SU-DHL-6 (cell line): ENCODE measurements around the gene GRM6.

Source experiments
- CTCF ChIP-seq: fragments of 200-600 bp; sonication (generic); IDR thresholded peaks from one replicate; pipeline ENCODE4 v1.5.1; 2017; ENCODE audit warnings: antibody characterized with exemption, mild to moderate bottlenecking, low read length, moderate library complexity; ENCODE audit not compliant: insufficient read depth, poor library complexity, severe bottlenecking
- EZH2phosphoT487 ChIP-seq: fragments of 200-600 bp; sonication (generic), shearing (Covaris generic); conservative IDR thresholded peaks from 2 replicates; pipeline ENCODE4 v1.6.1; 2018; ENCODE audit warnings: mild to moderate bottlenecking, antibody characterized with exemption, low read length, moderate library complexity, mixed read lengths

DNA sequence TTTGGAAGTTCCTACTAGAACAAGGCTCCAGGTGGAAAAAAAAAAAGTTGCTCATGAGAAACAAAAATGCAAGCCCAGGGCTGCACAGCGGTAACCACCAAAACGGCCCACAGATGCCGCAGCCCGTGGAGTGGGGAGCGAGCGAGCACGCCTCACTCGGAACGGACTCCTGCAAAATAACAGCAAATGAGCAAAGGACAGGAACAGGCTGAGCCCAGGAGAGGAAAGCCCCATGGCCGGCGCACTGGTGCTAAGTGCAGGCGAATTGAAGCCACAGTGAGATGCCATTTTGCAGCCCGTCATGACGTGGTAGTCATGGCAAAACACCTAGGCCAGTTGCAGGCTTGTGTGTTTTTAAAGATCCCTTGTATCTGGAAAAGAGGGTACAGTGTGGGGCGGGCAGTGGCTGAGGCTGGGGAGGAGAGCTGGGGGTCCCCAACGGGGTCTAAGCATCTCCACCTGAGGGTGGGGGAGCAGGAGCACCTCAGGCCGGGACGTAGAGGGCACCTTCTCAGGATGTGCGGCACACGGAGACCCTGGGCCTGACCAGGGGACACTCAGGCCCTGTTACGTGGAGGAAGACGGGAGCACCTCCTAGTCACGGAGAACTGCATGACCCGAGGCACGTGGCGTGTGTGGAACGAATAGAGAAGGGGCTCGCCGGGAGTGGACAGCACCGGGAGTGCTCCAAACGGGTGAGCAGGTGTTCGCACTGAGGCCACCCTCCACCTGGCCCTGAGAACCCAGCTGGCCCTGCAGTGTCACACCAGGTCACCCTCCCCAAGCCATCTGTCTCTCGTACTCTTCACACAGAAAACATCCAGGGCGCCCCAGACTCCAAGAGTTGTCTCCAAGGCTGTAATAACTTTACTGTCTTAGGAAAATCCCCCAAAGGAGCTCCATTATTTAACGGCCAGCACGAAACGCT lies 10.7 kb downstream of the GRM6 start:
- TF ChIP-seq CTCF: no peak
- no peak for TF ChIP-seq EZH2phosphoT487
